Activated B cell treated with CpG ODN at 0.5 μM for 24 hours (primary cell): ENCODE data around the gene TOPAZ1. TPM values are rescaled to one million over a fixed set of nuclear protein-coding genes. Genes with fewer than 3 reads are reported as not detected.

ENCODE experiments used
- ATAC-seq: fragments of 200-7000 bp; cut with Tn5 transposase; one replicate; pipeline ENCODE4 v1.10.0; 2021; ENCODE audit warnings: low read depth, mild to moderate bottlenecking, moderate library complexity
- CTCF ChIA-PET: fragments of 350-600 bp; sonication (Branson Sonifier 250); formaldehyde crosslinking; loops from one replicate; lab custom pipeline; 2021; ENCODE audit warnings: antibody characterized with exemption; lab: Charles Lee
- POLR2A ChIA-PET: fragments of 350-600 bp; sonication (Branson Sonifier 250); formaldehyde crosslinking; loops from one replicate; lab custom pipeline; 2021; ENCODE audit warnings: antibody characterized with exemption; lab: Charles Lee
- DNase-seq: peaks from one replicate; pipeline ENCODE4 v3.0.0; 2022
- H3K27ac Mint-ChIP-seq: one replicate; pipeline ENCODE4 v1.8.0; 2020; ENCODE audit warnings: mixed read lengths
- H3K27me3 Mint-ChIP-seq: one replicate; pipeline ENCODE4 v1.8.0; 2021; ENCODE audit warnings: mixed read lengths
- H3K36me3 Mint-ChIP-seq: one replicate; pipeline ENCODE4 v1.8.0; 2021; ENCODE audit warnings: low read depth, mixed read lengths
- H3K4me1 Mint-ChIP-seq: one replicate; pipeline ENCODE4 v1.8.0; 2021; ENCODE audit warnings: mixed read lengths
- H3K4me3 Mint-ChIP-seq: one replicate; pipeline ENCODE4 v1.8.0; 2020; ENCODE audit warnings: mild to moderate bottlenecking, mixed read lengths
- H3K9me3 Mint-ChIP-seq: one replicate; pipeline ENCODE4 v1.8.0; 2020; ENCODE audit warnings: mixed read lengths
- intact Hi-C: fragments of 100-400 bp; cut with micrococcal nuclease; formaldehyde crosslinking; loops from one replicate; pipeline ENCODE4 v1.15.1; 2024
- total RNA-seq: library from RNA; stranded (reverse); gene quantifications from 2 replicates; pipeline ENCODE4 v1.2.3, GENCODE V29; 2022
- TF ChIP-seq, protein P1 (sequence below): fragments of 200-600 bp; IDR thresholded peaks from one replicate; pipeline ENCODE4 v1.8.0; 2022; ENCODE audit warnings: antibody characterized with exemption, mild to moderate bottlenecking

Gene TOPAZ1
- total RNA-seq, 1 donor from 2014 or later = not detected

DNA sequence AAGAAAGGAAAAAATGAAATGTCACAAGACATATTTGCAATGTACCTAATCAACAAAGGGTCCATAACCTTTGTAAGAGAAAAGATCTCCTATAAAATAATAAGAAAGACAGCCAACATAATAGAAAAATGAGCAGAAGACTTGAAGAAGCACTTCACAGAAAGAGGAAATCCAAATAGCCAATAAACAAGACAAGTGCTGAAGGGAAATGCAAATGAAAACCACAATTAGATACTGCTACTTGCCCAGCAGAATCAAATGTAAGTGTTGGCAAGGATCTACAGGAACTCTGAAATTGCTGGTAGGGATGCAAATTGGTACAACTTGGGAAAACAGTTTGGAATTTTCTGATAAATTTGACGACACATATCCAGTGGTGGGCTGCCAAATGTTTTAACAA, 15.1 kb upstream of the TOPAZ1 start:
- CTCF ChIA-PET = interaction anchor here (0.6 to 1.3 kb wide), 2 partner anchors 10 to 456 kb away, joined by 3 read pairs; no protein-coding TSS in a partner anchor
- Mint-ChIP-seq H3K27ac (no peak overlapping the region), H3K27me3 (peaks cover 31% of the 10 kb centered on the region), H3K4me1 (no peaks in the 10 kb centered on the region), H3K4me3 (no peak overlapping the region), H3K9me3 (no peaks in the 10 kb centered on the region), H3K36me3 (no peaks in the 10 kb centered on the region)
- no peak for ATAC-seq
- no peak for DNase-seq
- POLR2A ChIA-PET = no interaction called here
- intact Hi-C loops = no loop called here
- TF ChIP-seq, protein P1, sequence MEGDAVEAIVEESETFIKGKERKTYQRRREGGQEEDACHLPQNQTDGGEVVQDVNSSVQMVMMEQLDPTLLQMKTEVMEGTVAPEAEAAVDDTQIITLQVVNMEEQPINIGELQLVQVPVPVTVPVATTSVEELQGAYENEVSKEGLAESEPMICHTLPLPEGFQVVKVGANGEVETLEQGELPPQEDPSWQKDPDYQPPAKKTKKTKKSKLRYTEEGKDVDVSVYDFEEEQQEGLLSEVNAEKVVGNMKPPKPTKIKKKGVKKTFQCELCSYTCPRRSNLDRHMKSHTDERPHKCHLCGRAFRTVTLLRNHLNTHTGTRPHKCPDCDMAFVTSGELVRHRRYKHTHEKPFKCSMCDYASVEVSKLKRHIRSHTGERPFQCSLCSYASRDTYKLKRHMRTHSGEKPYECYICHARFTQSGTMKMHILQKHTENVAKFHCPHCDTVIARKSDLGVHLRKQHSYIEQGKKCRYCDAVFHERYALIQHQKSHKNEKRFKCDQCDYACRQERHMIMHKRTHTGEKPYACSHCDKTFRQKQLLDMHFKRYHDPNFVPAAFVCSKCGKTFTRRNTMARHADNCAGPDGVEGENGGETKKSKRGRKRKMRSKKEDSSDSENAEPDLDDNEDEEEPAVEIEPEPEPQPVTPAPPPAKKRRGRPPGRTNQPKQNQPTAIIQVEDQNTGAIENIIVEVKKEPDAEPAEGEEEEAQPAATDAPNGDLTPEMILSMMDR = no peak

DNA sequence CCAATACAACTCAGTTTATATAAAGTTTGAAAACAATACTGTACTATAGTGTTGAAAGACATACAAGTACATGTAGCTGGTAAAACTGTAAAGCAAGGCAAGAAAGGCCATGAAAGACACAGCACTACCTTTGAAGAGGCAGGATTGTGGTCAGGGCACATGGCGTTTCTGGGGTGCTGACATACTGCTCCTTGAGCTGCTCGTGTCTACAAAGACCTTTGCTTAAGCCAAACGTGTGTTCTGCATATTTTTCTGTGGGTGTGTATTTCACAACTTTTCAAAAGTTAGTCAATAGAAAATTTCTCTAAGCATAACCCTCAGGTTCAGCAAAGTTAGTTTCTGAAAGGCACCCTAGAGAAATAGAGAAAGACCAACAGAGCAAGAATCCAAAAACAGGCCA, 14.1 kb upstream of the TOPAZ1 start:
- Mint-ChIP-seq H3K27ac (no peak overlapping the region), H3K4me1 (no peaks in the 10 kb centered on the region), H3K36me3 (no peaks in the 10 kb centered on the region), H3K27me3 (peaks cover 25% of the 10 kb centered on the region), H3K9me3 (no peaks in the 10 kb centered on the region), H3K4me3 (no peak overlapping the region)
- no peak for ATAC-seq
- no peak for DNase-seq
- ChIA-PET CTCF (interaction anchor here (1.3 kb wide), 1 partner anchor 9 kb away, joined by 3 read pairs; no protein-coding TSS in a partner anchor), POLR2A (no interaction called here)
- TF ChIP-seq, protein P1 = no peak
- intact Hi-C loops = no loop called here

DNA sequence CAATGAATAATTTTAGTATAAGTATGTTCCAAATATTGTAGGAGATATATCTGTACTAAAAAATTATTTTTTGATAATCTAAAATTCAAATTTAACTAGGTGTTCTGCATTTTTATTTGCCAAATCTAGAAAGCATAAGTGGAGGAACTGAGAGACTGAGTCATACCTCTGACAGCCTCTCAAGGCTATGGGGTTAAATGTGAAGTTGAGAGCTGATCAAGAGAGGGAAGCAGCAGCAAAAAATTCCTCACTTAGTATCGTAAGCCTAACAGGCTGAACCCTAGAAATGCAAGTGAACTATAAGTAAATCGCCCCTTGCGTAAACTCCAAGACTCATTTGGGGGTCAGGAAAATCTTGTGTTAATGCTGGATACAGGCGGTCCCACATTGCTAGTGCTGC, 12.8 kb upstream of the TOPAZ1 start:
- Mint-ChIP-seq H3K27ac (no peak overlapping the region), H3K4me1 (no peaks in the 10 kb centered on the region), H3K9me3 (no peaks in the 10 kb centered on the region), H3K4me3 (no peak overlapping the region), H3K36me3 (no peaks in the 10 kb centered on the region), H3K27me3 (peaks cover 15% of the 10 kb centered on the region)
- DNase-seq = no peak
- ATAC-seq = no peak
- intact Hi-C loops = no loop called here
- TF ChIP-seq, protein P1 = no peak
- ChIA-PET POLR2A (no interaction called here), CTCF (no interaction called here)

DNA sequence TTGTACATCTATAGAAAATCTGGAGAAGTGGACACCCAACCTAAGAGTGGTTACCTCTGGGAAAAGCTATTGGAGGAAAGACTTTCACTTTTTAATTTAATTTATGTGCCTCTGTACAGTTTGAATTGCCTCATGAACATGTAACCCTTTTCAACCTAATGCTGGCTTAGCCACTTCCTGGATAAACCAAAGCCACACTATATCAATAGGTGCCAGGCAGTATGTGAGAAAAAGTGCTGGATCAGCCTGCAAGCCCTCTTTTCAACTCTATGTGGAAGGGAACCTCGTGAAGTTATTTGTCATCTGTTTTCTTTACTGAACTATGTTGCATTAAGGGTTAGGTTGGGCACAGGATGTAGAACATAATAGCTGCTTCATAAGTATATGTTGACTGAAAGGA, 9.3 kb upstream of the TOPAZ1 start:
- H3K36me3 Mint-ChIP-seq = no peaks in the 10 kb centered on the region

DNA sequence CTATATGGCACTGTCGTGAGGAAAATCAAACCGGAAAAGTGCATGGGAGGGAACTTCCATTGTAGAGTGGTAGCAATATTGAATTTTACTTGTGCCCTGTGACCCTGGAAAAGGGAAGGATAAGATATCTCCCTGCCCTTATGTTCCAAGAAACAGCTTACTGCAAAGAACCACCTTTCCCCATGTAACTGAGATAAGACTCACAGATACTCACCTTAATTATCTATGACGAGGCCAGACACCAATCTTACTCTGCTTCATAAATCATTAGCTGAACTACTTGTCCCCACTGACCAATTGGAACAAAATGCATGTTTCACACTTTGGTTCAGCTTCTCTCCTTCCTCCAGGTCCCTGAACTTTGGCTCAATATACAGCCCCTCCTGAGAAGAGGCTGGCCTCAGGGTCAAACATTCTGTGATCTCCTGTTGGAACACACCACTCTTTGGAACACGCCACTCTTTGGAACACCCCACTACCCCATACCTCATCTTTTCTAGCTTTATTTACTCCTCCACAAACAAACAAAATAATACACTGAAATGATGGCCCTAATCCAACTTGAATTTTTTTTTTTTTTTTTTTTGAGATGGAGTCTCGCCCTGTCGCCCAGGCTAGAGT, 6.9 kb upstream of the TOPAZ1 start:
- intact Hi-C loops = no loop called here
- ChIA-PET CTCF (interaction anchor here (0.7 kb wide), 1 partner anchor 407 kb away, joined by 3 read pairs; no protein-coding TSS in a partner anchor), POLR2A (no interaction called here)
- H3K9me3 Mint-ChIP-seq = no peaks in the 10 kb centered on the region
- DNase-seq (no peak), ATAC-seq (no peak)
- H3K27me3 Mint-ChIP-seq = peaks cover 10% of the 10 kb centered on the region
- TF ChIP-seq, protein P1 = no peak
- peaks cover 4% of the 10 kb centered on the region for H3K4me1 Mint-ChIP-seq
- H3K36me3 Mint-ChIP-seq = no peaks in the 10 kb centered on the region
- no peak overlapping the region for H3K4me3 Mint-ChIP-seq
- no peak overlapping the region for H3K27ac Mint-ChIP-seq

More for the DNA sequence above, 9.3 kb upstream of the TOPAZ1 start:
- intact Hi-C loops = no loop called here
- H3K4me1 Mint-ChIP-seq = peaks cover 4% of the 10 kb centered on the region
- H3K4me3 Mint-ChIP-seq = no peak overlapping the region
- TF ChIP-seq, protein P1 = no peak
- DNase-seq (no peak), ATAC-seq (no peak)
- H3K27ac Mint-ChIP-seq = no peak overlapping the region
- H3K27me3 Mint-ChIP-seq = peaks cover 10% of the 10 kb centered on the region
- ChIA-PET POLR2A (no interaction called here), CTCF (no interaction called here)
- no peaks in the 10 kb centered on the region for H3K9me3 Mint-ChIP-seq
